EH (cell line): Measurements from ENCODE around the gene TAL1.
"Not testable (repeated sequence)": the region's sequence is repeated elsewhere in the genome, so short reads cannot be mapped to it uniquely, and the experiment has no call there.

ENCODE experiments used
- DNase-seq: peaks from one replicate; pipeline ENCODE4 v3.0.0-alpha.2; 2015; ENCODE audit warnings: low read depth

Gene TAL1

DNA sequence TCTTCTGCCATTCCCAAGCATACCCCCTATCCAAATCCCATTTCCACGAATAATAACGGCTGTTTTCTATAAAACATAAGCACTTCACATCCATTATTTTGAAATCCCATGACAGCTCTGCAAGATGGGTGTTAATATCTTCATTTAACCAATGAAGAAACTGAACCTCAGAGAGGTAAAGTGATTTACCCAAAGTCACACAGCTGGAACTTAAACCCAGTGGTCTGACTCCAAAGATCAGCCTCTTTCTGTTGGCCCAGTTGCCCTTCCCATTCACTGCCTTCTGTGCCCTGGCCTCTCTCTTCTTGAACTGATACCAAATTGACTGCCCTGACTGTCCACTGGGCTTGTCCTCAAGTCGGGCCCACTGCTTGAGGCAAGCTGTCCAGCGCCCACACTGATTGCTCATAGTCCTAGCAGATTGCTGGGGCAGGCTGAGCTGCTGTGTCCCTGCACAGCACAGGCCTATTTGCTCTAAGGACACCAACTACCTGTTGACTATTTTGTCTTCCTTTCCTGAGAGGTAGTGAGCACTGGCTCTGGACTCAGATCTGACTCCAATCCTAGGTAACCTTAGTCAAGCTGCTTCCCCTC, 19.3 kb downstream of the TAL1 start:
- no peak for DNase-seq

DNA sequence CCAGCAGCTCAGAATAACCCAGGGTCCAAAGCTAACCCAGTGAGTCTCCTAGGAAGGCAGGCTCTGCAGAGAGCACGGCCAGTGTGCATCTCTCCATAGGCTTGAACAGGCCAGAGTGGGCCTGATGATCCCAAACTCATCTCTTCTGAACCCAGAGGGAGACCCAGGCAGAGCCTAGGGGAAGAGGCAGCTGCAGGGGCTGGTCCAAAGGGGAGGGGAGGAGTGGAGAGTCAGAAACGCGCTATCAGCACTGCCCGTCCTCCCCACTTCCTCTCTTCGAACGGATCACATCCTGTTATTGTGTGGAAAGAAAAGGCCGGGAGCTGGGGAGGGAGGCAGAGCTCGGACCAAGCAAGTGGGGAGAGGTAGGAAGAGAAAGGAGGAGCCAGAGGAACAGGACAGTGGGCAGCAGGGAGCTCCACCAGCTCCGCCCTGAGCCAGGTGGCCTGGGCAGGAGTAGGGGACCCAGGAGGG, 20.2 kb downstream of the TAL1 start:
- no peak for DNase-seq

DNA sequence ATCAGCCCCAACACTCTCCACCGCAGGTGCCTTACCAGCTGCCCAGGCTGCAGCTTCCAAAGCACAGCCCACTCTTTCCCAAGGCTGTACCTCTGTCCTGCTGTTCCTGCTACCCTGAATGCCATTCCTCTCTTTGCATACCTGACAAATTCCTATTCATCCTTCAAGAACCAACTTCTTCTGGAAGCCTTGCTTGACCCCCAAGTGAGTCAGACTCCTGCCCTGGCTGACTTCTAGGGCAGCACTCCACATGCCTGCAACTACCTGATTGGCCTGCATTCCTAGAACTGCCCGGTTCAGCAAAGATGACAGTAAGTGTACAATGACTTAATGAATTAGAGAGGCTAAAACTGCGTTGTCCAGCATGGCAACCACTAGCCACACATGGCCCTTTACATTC, 21.4 kb downstream of the TAL1 start:
- DNase-seq, result no peak

DNA sequence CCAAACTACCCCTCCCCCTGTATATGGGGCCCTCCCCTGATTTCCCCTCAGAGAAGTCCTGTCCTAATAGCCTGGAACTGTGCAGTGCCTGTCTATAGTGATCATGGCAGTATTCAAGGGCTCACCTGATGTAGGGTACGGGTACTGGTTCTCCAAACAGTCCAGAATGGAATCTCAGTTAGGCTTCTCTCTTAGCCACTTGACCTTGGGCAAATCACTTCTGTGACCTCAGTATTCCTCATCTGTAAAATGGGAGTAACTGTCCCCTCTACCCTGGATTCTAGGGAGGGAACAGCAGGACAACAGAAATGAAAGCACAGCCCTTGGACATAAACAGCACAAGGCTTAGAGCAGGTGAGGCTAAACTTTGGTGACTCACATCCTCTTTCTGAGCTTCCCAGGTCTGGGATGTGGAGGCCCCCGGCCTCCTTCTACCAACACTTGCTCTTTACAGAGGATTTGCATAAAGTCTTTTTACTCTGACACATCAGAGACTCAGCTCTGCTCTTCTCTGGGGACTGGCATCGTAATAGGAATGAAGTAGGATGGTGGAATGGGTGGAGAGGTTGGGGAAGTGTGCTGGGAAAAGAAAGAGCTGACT, 22.2 kb downstream of the TAL1 start:
- DNase-seq, result no peak

DNA sequence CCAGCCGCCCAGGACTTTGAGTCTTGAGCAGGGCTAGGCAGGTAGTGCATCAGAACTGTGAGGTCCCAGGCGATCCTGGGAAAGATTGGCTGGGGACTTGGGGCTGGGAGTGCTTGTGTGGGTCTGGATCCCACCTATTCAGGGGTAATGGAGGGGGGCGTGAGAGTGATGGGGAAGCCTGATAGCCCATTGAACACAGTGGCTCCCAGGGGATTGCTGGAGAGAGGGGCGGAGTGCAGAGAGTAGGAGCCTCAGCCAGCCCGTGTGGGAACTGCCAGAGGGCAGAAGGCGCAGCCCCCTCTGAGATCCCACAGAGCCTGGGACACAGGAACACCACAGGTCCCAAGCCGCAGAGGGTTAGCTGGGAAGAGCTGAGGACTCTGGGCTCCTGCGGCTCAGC, 22.9 kb downstream of the TAL1 start:
- DNase-seq, result no peak

DNA sequence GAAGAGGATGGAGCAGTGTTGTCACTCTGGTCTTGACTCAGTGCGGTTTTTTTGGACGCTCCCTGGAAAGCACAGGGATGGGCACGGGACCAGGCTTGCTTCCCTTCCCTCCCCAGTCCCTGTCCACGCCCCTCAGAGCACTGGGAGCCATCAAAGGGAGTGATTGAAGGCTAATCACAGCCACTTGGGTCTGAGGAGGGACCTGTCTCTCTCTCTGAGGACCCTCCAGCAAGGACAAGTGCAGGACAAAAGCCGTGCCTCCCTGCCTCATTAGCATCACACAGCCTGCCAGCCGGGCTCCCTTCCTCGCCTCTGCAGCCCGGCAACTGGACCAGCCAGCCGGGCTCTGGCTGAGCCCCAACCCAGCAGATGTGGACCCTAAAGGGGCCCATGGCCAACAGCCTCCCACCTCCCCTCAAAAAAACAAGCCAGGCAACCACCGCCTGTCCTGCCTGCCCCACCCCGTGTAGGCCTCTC, 23.6 kb downstream of the TAL1 start:
- DNase-seq, result no peak

DNA sequence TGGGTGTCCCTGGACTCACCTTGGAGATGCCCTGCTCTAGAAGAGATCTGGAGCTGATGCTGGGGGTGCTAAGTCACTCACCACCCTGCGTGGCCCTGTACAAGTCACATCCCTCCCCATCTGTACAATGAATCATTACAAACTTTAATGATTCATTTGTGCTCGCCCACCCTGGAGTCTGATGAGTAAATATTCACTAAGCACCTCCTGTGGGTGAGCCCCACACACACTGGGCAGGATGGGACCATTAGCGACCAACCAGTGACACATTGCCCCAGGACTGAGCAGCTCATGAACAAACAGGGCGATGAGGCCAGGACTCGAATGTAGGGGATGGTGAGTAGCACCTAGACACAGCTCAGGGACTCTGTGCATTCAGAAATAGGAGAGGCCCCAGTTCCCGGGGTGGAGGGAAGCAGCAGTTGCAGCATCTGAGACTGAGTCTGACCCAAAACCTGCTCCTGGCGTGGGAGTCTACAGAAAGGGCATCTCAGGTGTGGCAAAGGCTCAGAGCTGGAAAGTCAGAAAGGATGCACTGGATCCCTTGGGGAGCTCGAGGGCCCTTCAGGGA, 24.1 kb downstream of the TAL1 start:
- DNase-seq, result no peak

DNA sequence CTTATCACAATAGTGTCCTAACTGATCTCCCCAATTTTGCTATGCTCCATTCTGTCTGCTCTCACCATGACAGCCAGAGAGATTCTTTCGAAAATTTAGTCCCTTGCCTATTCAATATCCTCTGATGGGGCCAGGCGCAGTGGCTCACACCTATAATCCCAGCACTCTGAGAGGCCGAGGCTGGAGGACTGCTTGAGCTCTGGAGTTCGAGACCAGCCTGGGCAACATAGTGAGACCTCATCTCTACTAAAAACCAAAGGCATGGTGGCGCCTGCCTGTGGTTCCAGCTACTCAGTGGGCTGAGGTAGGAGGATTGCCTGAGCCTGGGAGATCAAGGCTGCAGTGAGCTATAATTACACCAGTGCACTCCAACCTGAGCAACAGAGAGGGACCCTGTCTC, 26.1 kb downstream of the TAL1 start:
- DNase-seq, result no peak

DNA sequence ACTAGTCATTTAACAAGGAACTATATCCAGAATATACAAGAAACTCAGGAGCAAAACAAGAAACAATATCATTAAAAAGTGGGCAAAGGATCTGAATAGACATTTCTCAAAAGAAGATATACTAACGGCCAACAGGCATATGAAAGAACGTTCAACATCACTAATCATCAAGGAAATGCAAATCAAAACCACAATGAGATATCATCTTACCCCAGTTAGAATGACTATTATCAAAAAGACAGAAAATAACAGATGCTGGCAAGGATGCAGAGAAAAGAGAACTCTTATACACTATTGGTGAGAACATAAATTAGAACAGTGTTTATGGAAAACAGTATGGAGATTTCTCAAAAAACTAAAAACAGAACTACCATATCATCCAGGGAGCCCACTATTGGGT, 28.5 kb downstream of the TAL1 start:
- not testable (repeated sequence) for DNase-seq

DNA sequence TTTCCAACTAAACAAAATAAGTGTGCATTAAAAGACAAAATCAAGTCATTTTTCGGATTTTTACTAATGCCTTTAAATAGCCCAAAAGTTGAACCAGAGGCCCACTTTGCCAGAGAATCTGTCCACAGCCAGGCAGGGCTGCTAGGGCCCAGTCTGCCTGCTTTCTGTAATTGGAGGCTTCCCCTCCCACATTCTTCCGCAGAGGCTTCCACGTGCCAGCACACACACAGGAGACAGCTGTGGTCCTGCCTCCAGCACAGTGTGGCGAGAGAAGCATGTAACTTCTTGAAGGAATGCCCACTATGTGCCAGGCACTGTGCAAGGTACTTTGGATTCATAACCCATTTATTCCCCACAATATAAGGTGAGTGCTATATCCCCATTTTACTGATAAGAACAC, 30.8 kb downstream of the TAL1 start:
- DNase-seq, result peak; percentile 45

DNA sequence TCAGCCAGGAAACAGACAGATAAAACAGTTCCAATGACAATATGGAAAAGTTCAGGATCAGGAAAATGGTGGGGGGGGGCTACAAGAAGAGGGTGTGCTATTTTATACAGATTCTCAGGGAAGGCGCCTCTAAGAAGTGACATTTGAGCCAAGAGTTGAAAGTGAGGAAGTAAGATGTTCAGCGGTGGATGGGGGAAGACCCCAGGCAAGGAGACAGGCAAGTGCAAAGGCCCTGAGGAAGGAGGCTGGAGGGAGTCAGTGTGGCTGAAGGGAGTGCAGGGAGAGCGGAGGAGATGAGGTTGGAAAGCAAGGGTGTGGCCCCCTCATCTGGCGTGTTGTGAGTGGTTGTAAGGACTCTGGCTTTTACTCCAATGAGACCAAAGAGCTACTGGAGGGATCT, 33.8 kb downstream of the TAL1 start:
- no peak for DNase-seq

DNA sequence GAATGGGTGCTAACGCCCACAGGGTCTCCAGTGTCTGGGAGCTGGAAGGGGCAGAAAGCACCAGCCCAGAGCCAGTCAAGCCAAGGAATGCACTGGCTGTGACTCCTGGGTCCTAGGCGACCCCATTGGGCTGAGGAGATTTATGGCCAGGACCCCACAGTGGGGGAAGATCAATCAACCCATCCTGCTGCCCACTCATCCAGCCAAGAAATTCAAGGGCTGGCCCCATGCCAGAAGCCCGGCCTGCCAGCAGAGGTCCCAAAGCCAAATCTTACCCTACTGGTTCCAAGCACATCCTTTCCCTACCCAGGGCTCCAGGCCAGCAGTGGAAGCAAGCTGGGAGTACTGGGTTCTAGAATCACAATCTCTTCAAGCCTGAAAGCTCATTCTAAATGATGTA, 35.4 kb downstream of the TAL1 start:
- DNase-seq, result no peak

DNA sequence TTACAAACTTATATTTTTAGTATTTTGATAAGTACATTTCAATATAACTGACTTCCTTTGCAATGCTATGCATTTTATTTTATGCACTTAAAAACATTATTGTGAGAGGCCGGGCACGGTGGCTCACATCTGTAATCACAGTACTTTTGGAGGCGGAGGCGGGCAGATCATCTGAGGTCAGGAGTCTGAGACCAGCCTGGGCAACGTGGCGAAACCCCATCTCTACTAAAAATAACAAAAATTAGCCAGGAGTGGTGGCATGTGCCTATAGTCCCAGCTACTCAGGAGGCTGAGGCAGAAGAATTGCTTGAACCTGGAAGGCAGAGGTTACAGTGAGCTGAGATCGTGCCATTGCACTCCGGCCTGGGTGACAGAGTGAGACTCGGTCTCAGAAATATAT, 36.0 kb downstream of the TAL1 start:
- DNase-seq, result not testable (repeated sequence)

DNA sequence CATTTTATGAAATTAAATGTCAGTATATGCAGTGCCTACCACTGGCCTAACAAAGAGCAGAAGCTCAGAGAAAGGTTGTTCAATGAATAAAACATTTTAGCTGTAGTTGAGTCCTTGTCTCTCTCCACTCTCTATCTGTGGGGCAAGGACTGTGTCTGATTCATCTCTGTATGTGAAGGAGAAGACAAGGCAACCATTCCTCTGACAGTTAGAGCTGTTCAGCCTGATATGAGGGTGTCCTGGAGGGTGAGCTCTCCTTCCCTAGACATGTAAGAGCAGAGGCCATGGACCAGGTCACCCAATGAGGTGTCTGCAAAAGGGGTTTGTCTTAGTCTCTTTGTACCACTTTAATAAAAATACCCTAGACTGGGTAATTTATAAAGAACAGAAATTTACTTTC, 37.7 kb downstream of the TAL1 start:
- DNase-seq, result no peak

DNA sequence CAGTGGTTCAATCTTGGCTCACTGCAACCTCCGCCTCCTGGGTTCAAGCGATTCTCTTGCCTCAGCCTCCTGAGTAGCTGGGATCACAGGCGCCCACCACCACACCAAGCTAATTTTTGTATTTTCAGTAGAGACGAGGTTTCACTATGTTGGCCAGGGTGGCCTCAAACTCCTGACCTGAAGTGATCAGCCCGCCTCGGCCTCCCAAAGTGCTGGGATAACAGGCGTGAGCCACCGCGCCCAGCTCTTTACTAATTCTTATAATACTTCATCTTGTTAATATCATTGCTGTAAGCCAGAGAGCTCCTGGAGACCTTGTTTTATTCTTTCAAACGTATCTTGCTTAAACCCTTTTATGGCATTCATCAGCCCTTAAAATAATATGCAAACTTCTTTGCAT, 38.5 kb downstream of the TAL1 start:
- not testable (repeated sequence) for DNase-seq

DNA sequence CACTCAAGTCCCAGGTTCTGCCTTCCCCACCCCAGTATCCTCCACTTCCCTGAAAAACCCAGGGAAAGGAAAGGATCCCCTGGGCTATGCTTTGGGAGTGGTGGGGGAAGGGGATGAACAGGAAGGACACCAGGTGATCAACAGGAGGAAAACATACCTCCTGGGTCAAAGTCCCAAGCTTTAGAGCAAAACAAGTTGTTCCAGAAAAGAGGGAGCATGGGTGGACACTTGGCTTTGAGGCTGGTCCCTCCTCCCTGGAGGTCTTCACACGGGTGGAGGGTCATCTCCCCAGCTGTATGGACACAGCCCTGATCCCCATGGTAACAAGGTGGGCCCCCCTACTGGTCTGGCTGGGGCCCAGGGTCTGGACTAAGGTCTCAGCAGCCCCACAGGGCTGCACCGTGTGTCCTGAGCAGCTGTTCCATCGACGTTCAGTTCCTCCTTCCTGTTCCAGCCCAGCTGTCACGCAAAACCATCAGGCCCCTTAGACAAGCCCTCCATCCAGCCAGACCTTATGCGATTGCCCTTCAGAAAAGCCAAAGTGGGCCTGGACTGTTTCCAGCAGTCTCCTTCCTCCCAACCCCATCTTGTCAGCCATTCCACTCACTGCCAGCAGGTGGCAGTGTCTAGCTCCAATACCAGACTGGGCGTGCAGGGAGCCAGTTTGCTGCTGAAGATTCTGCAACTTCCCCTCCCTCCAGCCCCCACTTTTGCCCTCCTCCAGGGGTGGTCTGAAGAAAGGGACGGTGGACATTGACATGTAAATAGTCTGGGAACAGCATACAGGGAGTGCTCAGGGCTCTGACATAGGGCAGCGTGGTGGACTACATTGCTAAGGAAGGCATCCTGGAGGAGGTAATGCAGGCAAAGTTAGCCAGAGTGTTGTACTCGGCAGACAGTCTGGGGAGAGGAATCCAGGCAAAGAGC, 39.3 kb downstream of the TAL1 start:
- DNase-seq, result peak; percentile 70

DNA sequence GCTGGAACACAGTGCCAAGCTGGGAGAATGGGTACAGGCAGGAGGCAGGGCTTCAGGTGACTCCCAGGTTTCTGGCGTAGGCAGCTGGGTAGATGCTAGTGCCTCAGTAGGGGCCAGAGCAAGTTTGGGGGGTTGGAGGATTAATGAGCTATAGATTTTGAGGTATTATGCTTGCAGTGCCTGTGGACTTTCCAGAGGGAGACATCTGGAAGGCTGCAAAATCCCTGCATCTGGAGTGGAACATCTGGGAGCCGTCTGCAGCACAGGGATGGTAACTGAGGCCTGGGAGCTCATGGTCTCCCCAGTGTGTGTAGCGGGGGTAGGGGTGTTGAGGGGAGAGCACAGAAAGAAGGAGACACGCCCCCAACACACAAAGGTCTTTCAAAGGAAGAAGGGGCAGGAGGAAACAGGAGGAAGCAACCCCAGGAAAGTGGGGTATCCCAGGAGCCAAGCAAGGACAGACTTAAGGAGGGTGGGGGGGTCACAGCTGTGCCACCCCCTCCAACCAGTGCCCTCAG, 40.0 kb downstream of the TAL1 start:
- DNase-seq, result no peak

DNA sequence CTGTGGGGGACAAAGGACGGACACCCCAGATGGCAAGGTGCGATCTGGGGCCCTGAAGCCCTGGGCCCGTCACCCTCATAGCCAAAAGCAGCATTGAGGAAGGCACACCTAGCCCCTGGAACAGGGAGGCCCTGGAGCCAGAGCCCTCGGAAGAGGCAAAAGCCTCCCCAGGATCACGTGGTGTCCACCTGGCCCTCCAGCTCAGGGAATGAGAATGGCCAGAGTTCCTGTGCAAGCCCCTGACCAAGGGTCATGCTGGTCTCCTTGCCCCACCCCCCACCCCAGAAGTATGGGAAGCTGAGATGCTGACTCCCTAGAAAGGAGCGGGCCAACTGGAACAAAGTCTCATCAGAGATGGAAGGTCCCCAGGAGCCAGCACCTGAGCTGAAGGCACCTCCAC, 41.2 kb downstream of the TAL1 start:
- no peak for DNase-seq

DNA sequence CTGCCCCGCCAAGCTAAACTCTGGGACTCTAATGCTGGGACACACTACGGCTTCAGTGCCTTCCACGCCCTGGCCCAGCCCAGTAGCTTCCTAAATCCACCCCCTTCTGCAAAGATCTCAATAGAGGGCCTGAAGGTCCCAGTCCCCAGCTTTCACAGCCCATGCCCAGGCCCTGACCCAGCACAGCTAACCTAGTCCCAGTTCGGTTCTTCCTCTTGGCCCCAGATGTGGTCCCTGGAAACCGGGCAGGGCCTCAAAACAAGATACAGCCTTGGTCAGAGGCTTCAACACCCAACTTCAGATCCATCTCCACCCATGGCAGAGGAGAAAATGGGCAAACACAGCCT, 41.5 kb downstream of the TAL1 start:
- DNase-seq, result no peak

DNA sequence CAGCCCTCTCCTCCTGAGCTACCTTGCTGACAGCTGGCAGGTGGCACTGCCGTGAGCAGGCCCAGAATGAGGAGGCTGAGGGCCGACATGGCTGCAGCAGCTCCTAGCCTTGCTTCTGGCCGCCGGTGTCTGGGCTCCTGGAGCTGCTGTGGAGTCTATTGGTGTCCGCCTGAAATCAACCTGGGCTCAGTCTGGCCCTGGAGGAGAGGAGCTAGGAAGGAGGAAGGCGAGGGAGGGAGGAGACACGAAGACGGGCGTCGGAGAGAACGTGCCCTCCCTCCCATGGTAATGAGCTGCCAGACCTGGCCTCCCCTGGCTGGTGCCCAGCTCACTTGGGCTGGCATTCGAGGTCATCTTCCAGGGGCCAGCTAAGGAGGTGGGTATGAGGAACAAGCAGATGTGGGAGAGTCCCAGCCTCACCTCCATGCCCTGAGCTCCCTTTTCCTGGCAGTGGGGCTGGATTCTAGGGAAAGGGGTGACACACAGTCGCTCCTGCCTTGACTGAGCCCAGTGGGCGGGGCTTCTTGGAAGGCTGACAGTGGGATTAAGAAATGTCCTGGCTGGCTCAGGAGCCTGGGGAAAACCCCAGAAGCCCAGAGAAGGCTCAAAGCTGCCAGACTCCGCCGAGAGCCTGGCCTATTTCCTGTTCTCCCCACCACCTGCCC, 42.0 kb downstream of the TAL1 start, which contains the start of gene PDZK1IP1:
PDZK1IP1 (minus strand) TSS at position 193 of the 665 bp plus-strand sequence; CDS start at position 89, 104 bp downstream.
- DNase-seq, result peak; percentile 69
